Urinary bladder (tissue), 4 donors: ENCODE results near the gene TTLL6. TPM values are rescaled to one million over a fixed set of nuclear protein-coding genes. Genes with fewer than 3 reads are reported as not detected.
"Not testable (repeated sequence)": the region's sequence is repeated elsewhere in the genome, so short reads cannot be mapped to it uniquely, and the experiment has no call there.

Experiments used
- DNase-seq: peaks from one replicate; pipeline ENCODE4 v3.0.0-alpha.2; 2015; ENCODE audit errors: extremely low spot score
- H3K27ac ChIP-seq: one replicate; pipeline ENCODE4 v1.5.1; 2013; ENCODE audit warnings: low read depth, mild to moderate bottlenecking, moderate library complexity
- H3K36me3 ChIP-seq: one replicate; pipeline ENCODE4 v1.6.1; 2013; ENCODE audit warnings: mild to moderate bottlenecking, moderate library complexity; ENCODE audit not compliant: insufficient read depth
- H3K4me1 ChIP-seq: one replicate; pipeline ENCODE4 v1.6.1; 2013; ENCODE audit warnings: mild to moderate bottlenecking, moderate library complexity; ENCODE audit not compliant: insufficient read depth
- H3K4me3 ChIP-seq: one replicate; pipeline ENCODE4 v1.5.1; 2013; ENCODE audit warnings: low read depth, low read length
- WGBS: extraction: QIAGEN DNeasy Blood & Tissue Kit; methylation state at CpG from one replicate; pipeline ENCODE4 v1.1.7; 2013; 5-methylcytosine and 5-hydroxymethylcytosine counted together
- polyA plus RNA-seq: library from polyadenylated mRNA; stranded (reverse); fragments of 200-250 nt; gene quantifications from one replicate; pipeline ENCODE4 v1.2.3, GENCODE V29; 2013
- total RNA-seq: library from RNA; depleted of rRNA; stranded (reverse); fragments of >200 nt; gene quantifications from one replicate; pipeline ENCODE4 v1.2.3, GENCODE V29; 2014
- donor health status: healthy with polysubstance abuse.
- donor health status: healthy.

The TTLL6 gene
- total and polyA plus RNA-seq, 2 donors = 0.15 TPM; not detected in 1

DNA sequence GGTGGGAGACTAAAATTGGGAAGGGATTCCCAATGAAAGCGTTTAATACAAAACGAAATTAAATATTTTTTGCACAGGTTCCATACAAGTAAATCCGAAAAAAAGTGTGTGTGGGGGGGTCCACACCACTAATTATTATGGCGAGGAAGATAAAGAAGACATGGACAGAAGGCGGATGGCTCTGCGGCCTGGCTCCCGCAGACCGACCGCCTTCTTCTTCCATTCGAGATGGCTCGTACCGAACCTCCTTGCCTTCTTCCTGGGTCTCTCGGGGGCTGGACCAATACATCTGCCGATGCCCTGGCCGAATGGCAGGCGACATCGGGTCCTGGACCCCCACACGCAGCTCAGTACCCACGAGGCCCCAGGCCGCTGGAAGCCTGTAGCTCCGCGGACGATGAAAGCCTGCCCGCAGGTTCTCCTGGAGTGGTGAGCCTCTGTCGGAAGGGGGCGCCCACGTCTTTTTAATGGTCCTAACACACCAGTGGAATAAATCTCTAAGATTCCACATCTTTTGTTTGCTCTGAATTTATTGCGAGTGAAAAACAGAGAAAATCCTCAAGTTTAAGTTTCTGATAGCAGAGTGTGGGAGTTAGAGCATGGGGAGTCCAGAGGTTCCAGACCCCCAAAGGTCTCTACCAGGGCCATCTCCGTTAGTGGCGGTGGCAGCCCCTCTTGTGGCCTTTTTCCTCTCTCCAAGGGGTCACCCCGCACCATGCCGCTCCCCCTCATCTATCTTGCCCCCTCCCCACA lies 92.6 kb downstream of the TTLL6 start:
- H3K36me3 ChIP-seq = no peaks in the 10 kb centered on the region
- DNase-seq = no peak
- no peak overlapping the region for H3K27ac ChIP-seq
- H3K4me3 ChIP-seq = no peak overlapping the region
- 12% methylated on average over 32 of the region's 32 CpGs for WGBS
- H3K4me1 ChIP-seq = no peaks in the 10 kb centered on the region

GRCh38 chr17:48723423-48724250 lies 93.4 kb downstream of the TTLL6 start:
- peak overlapping the region; percentile 19 for H3K4me3 ChIP-seq
- DNase-seq = no peak
- H3K4me1 ChIP-seq = no peaks in the 10 kb centered on the region
- no peak overlapping the region for H3K27ac ChIP-seq
- WGBS = 16% methylated on average over 42 of the region's 42 CpGs
- H3K36me3 ChIP-seq = no peaks in the 10 kb centered on the region

DNA sequence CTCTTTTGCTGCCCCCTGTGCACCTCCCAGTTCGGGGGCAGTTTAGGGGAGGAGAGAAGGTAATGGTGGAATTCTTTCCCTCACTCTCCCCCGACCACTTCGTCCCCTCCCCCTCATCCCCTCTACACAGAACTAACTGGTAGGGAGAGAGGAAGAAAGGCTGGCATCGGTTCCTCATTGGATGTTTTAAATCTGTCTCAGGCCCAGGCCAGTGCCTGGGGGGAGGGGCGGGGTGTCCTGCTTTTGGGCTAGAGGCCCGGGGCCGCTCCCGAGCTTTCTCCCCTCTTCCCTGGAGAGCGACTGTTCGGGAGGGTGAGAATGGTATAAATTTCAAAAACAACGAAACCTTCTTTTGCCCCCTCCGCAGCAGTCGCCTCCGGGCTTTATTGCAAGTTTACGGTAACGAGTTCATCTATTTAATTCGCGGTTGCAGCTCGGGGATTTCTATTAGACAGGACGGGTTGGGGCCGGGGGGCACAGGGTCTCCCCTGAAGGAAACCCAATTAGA lies 94.1 kb downstream of the TTLL6 start, which contains the start of gene PRAC2:
Gene PRAC2, plus strand, starts transcription at position 271 of the 508 bp plus-strand sequence. CDS start 1,226 bp downstream, outside the sequence.
- H3K36me3 ChIP-seq = no peaks in the 10 kb centered on the region
- no peak within 1 kb of the TSS for H3K27ac ChIP-seq
- WGBS = 3% methylated on average over 21 of the region's 21 CpGs
- H3K4me1 ChIP-seq = no peaks in the 10 kb centered on the region
- peak within 1 kb of the TSS; percentile 19 for H3K4me3 ChIP-seq
- DNase-seq = no peak

- Histone ChIP-seq H3K36me3 (no peaks in the 10 kb centered on the region), H3K27ac (no peak within 1 kb of the TSS), H3K4me1 (no peaks in the 10 kb centered on the region), H3K4me3 (peak within 1 kb of the TSS; percentile 19)
- 14% methylated on average over 21 of the region's 21 CpGs for WGBS
- DNase-seq = no peak
Observed at GRCh38 chr17:48722201-48722907, 94.7 kb downstream of the TTLL6 start, which contains the start of gene PRAC1. Gene PRAC1 (minus strand): TSS chr17:48722518. CDS start chr17:48722392, 126 bp downstream.

DNA sequence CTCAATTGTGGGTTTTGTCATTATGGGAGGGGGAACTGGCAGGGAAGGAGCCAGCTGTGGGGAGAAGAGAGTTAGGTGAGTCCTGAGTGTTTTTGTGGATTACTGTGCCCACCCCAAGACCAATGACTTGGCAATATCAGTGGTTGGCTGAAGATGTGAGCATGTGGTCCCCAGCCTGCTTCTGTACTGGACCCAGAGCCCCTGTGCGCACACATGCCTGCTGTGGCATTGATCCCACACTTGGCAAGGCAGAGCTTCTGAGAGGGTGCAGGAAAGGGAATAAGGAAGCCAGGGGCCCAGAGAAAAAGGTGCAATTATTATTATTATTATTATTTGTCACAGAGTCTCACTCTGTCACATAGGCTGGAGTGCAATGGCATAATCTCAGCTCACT lies 96.0 kb downstream of the TTLL6 start:
- no peaks in the 10 kb centered on the region for H3K36me3 ChIP-seq
- no peak overlapping the region for H3K27ac ChIP-seq
- DNase-seq = no peak
- H3K4me3 ChIP-seq = no peak overlapping the region
- H3K4me1 ChIP-seq = no peaks in the 10 kb centered on the region
- WGBS = 91% methylated on average over 1 of the region's 1 CpG

- H3K36me3 ChIP-seq = no peaks in the 10 kb centered on the region
- no peak for DNase-seq
- H3K4me1 ChIP-seq = no peaks in the 10 kb centered on the region
- no peak overlapping the region for H3K4me3 ChIP-seq
- no peak overlapping the region for H3K27ac ChIP-seq
- 33% methylated on average over 11 of the region's 11 CpGs for WGBS
Observed at GRCh38 chr17:48720266-48721008, 96.6 kb downstream of the TTLL6 start.

- Histone ChIP-seq H3K4me3 (peak overlapping the region; percentile 12), H3K4me1 (no peaks in the 10 kb centered on the region), H3K36me3 (no peaks in the 10 kb centered on the region), H3K27ac (no peak overlapping the region)
- WGBS = 10% methylated on average over 37 of the region's 37 CpGs
- DNase-seq = no peak
Observed at GRCh38 chr17:48719642-48720265, 97.3 kb downstream of the TTLL6 start.

DNA sequence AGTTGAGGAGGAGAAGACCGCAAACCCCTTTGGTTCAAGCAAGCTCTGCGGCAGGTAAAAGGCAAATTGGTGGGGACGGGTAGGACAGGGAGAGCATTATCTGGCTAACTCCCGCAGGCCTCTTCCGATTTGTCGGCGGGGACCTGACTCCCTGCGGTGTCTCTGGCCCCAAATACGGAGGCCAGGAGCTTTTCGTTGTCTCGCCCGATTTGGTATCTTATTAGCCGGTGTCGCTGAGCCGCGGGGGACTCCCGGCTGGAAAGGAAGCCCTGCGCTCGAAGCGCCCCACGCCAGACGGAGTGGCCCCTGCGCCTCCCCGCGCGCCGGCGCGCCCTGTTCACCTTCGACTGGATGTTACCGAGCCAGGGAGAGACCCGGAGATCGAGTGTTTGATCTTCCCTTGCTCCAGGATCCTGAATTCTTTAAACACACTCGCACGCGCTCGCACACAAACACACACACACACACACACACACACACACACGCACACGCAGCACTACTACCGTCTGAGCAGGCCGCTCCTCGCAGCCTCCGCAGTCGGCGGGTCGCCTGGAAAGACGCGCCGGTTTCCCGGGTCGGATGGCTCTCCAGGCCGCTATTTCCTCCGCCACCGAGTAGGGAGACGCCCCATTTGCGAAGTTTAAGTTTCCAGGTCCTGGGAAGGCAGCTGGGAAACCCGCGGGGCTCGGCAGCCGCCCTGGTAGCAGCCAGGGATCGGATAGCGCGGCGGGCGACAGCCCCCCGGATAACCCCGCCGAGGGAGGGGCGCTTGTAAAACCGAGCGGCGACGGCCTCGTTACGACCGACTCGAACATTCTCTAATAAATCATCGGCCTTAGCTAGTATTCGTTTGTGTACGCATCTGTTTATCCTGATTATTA lies 98.0 kb downstream of the TTLL6 start:
- Histone ChIP-seq H3K4me1 (no peaks in the 10 kb centered on the region), H3K4me3 (peak overlapping the region; percentile 12), H3K27ac (peak overlapping the region; percentile 35), H3K36me3 (no peaks in the 10 kb centered on the region)
- WGBS = 4% methylated on average over 80 of the region's 80 CpGs
- DNase-seq = no peak

DNA sequence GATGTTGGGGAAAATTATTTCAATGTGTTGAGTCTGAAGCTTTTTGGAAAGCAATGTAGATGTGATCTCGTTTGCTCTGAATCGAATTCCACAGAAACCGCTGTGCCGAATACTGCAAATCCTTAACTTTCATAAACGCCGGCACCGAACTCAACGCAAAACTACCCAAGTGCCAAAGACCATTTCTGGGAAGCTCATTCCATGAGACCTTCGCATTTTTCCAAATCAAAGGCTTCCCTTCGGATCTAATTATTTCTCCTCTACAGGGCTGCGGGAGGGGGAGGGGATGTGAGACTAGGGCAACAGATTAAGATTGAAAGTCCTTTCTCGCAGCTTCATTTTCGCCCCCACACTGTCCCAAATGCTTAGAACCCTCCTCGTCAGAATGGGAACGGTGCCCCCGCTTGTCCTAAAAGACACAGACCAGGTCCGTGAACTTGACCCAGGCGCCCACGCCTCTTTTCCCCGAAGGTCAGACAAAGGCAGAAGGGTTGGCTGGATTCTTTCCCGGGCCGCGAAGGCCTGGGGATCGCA lies 98.7 kb downstream of the TTLL6 start:
- no peak overlapping the region for H3K27ac ChIP-seq
- peak overlapping the region; percentile 9 for H3K4me3 ChIP-seq
- H3K36me3 ChIP-seq = no peaks in the 10 kb centered on the region
- WGBS = 13% methylated on average over 24 of the region's 24 CpGs
- H3K4me1 ChIP-seq = no peaks in the 10 kb centered on the region
- no peak for DNase-seq

DNA sequence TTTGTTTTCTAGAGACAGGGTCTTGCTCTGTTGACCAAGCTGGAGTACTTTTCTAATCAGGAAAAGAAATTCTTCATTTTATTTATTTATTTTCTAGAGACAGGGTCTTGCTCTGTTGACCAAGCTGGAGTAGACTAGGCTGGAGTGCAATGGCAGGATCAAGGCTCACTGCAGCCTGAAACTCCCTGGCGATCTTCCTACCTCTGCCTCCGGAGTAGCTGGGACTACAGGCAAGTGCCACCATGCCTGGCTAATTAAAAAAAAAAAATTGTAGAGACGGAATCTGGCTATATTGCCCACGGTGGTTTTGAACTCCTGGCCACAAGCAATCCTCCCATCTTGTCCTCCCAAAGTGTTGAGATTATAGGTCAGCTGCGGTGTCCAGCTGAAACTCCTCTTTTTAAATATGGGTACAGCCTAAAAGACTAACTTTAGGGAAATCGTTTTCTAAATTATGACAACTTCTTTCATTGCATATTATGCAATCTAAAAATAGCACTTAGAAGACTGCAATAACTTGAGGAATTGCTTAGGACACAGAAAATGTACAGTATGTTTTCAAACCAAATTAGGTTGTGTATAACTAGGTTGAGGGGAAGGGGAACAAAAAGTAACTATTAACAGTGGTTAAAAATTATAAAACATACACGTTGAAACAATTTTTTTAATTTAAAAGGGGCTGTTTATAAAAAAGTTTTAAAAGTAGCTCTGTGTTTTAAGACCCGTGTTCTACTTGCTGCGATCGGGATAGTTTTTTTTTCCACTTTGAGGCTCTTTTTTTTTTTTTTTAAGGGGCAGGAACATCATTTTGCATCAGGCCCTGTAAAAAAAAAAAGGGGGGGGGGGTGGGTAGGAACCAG lies 99.4 kb downstream of the TTLL6 start:
- Histone ChIP-seq H3K36me3 (no peaks in the 10 kb centered on the region), H3K4me1 (no peaks in the 10 kb centered on the region), H3K27ac (no peak overlapping the region), H3K4me3 (no peak overlapping the region)
- DNase-seq = no peak
- WGBS = 18% methylated on average over 10 of the region's 10 CpGs

DNA sequence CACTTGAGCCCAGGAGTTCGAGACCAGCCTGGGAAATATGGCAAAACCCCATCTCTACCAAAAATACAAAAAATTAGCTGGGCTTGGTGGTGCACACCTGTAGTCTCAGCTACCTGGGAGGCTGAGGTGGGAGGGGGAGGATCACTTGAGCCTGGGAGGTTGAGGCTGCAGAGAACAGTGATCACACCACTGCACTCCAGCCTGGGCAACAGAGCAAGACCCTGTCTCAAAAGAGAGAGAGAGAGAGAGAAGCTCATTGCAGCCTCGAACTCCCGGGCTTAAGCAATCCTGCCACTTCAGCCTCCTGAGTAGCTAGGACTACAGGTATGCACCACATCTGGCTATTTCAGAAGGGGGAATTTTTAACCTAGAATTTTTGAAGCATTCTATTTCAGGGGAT lies 100.5 kb downstream of the TTLL6 start:
- not testable (repeated sequence) for H3K36me3 ChIP-seq, H3K4me3 ChIP-seq, H3K27ac ChIP-seq, H3K4me1 ChIP-seq, DNase-seq
- 74% methylated on average over 3 of the region's 3 CpGs for WGBS
